Iris pigment epithelial cell (primary cell): Measurements from ENCODE around the gene DRD5.

Experiments
- DNase-seq: peaks from one replicate; pipeline ENCODE4 v3.0.0-alpha.2; 2011; ENCODE audit warnings: low read depth

The DRD5 gene

DNA sequence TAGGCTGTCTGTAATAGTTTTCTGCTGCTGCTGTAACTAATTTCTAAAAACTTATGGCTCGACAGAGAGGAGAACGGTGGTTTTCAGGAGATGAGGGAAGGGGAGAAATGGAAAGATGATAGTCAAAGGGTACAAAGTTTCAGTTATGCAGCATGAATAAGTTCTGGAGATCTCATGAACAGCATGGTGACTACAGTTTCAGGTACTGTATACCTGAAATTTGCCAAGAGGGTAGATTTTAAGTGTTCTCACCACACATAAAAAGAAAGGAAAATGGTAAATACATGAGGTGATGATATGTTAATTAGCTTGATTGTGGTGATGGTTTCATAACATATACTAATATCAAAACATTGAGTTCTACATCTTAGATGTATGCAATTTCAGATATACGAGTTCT is 34.9 kb downstream of the DRD5 start:
- DNase-seq = no peak

- no peak for DNase-seq
Observed at GRCh38 chr4:9820343-9820742, 38.9 kb downstream of the DRD5 start.

GRCh38 chr4:9825049-9825448 is 43.6 kb downstream of the DRD5 start:
- DNase-seq = no peak

DNA sequence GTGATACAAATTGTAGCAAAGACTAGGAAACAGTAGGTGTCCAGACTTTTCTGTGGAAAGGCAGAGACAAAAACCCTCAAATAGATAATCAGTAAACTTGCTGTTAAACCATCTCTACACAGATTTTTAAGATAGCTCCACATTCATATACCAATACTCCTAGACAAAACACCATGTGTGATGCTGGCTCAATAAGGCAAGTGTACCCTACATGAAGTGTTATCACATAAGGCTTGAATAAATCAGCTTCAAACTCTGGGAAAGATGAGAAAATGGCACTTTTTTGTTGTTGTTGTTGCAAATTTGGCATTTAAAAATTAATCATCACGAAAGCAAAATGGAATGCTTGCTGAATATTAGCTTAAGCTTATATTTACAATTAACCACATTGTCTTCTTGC is 45.1 kb downstream of the DRD5 start:
- DNase-seq = no peak

GRCh38 chr4:9832640-9833039 is 51.2 kb downstream of the DRD5 start:
- DNase-seq = no peak

GRCh38 chr4:9833421-9833820 is 52.0 kb downstream of the DRD5 start:
- no peak for DNase-seq
